Stimulated activated CD4-positive, alpha-beta T cell treated with anti-CD3 and anti-CD28 coated beads, Interleukin-2, amount 100 ng/mL, for 48 hours (primary cell): ENCODE measurements around the gene IL3.
A peak's percentile ranks its signal among the peaks of the same experiment; 100 is the strongest.

Experiments used
- DNase-seq, 2 donors: peaks; one replicate each; pipeline ENCODE4 v3.0.0-alpha.2; 2020

Gene IL3

GRCh38 chr5:132026516-132027008, 33.9 kb upstream of the IL3 start:
- no peak for DNase-seq

GRCh38 chr5:132027027-132027426, 33.4 kb upstream of the IL3 start:
- no peak for DNase-seq

GRCh38 chr5:132029609-132030330, 30.7 kb upstream of the IL3 start:
- DNase-seq, result no peak

DNA sequence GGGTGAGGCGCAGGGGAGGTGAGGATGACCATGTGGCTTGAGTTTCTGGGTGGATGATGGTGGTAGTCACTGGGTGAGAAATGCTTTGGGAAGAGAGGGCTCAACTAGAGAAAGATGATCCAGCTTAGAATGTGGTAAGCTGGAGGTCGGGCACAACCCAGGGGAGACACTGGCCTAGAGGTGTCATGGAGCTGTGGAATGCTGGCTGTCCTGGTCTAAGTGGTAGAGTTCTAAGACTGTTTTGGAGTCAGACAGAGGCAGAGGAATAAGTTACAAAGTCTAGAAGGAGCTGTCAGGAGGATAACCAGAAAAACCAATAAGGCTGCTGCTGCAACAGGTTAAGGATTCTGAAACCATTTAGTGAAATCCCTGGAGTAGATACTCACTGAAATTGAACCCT, 29.8 kb upstream of the IL3 start:
- DNase-seq, result no peak

GRCh38 chr5:132032196-132032595, 28.3 kb upstream of the IL3 start:
- DNase-seq, result no peak

DNA sequence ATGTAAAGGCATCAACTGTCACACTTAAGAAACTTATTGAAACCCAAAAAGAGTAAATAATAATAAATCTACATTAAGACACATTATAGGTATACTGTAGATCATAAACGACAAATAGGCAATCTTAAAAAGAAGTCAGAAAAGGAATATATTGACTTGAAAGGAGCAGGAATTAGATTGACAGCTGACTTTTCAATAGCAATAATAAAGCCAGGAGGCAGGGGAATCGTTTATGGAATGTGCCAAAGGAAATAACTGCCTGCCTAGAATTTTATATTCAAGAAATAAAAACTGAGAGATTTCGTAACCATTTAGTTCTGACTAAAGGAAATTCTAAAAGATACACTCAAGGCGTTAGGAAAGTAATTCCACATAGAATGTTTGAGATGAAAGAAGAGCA, 27.3 kb upstream of the IL3 start:
- no peak for DNase-seq

DNA sequence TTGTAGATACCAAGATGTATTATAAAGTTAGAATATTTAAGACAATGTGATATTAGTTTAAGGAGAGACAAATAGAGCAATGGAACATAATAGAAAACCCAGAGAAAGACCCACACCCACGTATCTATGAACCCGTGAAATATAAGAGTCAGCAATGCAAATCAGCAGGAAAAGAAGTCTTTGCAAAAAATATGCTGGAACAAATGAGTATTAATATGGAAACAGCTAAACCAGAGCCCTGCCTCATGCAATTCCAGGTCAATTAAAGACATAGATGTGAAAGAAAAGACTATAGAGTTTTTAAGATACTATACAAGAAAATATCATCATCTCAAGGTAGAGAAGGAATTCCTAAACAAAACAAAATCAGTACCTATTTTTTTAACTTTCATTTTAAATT, 23.1 kb upstream of the IL3 start:
- DNase-seq, result no peak

DNA sequence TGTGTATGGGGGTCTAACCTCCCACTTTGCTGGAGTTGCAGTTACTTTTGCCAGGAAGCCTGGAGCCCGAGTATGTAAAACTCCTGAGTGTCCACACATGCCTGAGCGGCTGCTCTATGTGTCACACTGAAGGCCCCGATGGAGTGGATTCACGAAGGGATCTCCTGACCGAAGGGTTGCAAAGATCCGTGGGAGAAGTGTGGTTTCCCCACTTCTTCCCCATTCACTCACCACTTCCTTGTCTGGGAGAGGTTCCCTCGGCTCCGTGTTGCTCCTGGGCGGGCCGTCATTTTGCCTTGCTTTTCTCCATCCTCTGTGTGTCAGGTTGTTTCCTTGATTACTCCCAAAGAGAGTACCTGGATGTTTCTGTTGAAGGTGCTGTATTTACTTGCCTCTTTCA, 16.2 kb upstream of the IL3 start:
- DNase-seq, result no peak

GRCh38 chr5:132046880-132047299, 13.6 kb upstream of the IL3 start:
- DNase-seq, result no peak

GRCh38 chr5:132049093-132049492, 11.4 kb upstream of the IL3 start:
- no peak for DNase-seq

GRCh38 chr5:132049559-132049958, 10.9 kb upstream of the IL3 start:
- no peak for DNase-seq

GRCh38 chr5:132050136-132050535, 10.3 kb upstream of the IL3 start:
- DNase-seq, result no peak

GRCh38 chr5:132050661-132051552, 9.5 kb upstream of the IL3 start:
- no peak for DNase-seq

- DNase-seq, result no peak
Measured at GRCh38 chr5:132052520-132052919, 7.9 kb upstream of the IL3 start.

GRCh38 chr5:132053483-132053882, 7.0 kb upstream of the IL3 start:
- DNase-seq, result no peak

DNA sequence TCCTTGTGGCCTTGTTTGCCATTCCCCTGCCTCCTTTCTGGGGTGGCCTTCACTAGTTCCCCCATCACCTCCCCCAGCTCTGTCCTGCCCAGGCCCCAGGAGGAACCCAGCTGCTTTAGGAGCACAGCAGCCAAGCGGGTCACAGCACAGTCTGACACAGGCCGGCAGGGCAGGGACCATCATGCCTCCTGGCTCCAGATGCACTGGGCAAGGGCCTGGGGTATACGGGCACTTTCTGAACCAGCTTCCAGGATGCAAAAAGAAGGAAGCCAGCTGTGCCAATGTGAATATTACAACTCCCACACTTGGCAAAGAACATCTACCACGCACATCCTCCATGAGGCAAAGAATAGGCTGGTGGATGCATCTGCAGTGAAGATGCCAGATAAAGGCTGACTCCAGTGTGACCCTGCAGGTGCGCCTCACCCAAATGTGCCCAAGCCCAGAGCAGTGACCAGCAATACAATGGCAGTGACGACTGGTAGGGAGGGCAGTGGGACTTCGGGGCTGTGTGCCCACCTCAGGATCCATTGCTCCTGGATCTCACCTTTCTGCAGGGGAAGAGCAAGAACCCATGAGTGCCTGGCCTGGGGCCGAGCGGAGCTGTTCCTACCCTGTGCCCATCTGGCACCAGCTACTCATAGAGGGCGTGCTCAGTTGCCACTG, 6.3 kb upstream of the IL3 start:
- DNase-seq, result no peak

GRCh38 chr5:132054697-132055440, 5.6 kb upstream of the IL3 start:
- no peak for DNase-seq

- no peak for DNase-seq
Measured at GRCh38 chr5:132055441-132055807, 5.0 kb upstream of the IL3 start.

DNA sequence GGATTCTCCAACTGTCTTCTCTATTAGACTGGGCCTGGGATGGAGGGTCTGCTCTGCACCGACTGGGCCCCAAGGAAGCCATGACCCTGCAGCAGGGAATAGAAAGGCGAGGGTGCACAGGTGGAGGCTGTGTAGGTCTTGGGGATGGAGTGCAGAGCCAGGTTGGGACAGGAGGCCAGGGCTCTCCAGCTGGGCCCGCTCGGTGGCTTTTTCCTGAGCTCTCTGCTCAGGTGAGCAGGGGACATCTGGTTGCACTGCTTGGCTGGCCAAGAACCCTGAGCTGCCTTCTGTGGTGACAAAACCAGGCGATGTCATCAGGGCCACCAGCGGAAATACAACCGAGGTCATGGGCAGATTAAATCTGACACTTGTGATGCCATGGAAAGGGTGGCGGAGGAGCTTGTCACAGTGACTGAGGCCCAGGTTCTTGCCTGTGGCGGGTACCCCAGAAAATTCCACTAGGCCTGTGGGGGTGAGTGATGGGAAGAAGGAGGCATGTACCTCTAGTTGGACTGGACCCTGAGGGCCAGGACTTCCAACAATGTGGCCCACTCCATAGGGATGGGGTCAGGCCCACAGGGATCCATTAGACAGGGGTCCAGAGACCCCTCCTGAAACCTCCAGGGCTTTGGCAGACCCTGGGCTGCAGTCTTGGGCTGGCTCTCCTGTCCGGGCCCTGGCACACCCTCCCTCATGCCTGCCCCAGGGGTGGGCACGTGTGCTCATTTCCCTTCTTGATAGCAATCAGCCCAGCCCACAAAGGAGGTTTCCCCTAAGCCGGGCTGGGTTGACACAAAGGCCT, 4.4 kb upstream of the IL3 start:
- peak in 1 of 2 donors; percentile 21 for DNase-seq

GRCh38 chr5:132056610-132057497, 3.6 kb upstream of the IL3 start:
- DNase-seq, result peak in 1 of 2 donors; percentile 0
